ENCODE data around the gene ICE1.
"Not testable (repeated sequence)": the region's sequence is repeated elsewhere in the genome, so short reads cannot be mapped to it uniquely, and the experiment has no call there.

ICE1 gene

GRCh38 chr5:5401095-5401494 lies 21.4 kb upstream of the ICE1 start:
- TF ChIP-seq CTCF (IDR thresholded peaks at IDR 0.05; ENCODE audit: extremely low read depth, insufficient read depth, missing control alignments) = no peak
- in situ Hi-C loops (cut with MboI; ENCODE audit: low pct_unique_long_range_greater_than_20kb, low sequenced_read_pairs, unreplicated experiment) = loop anchor here (25.0 kb wide), 1 partner anchor 264 kb away; the partner anchor contains the start of gene ADAMTS16

GRCh38 chr5:5403741-5404140 lies 18.7 kb upstream of the ICE1 start:
- no peak for DNase-seq (ENCODE audit: low spot score)
- in situ Hi-C loops (cut with MboI; ENCODE audit: low pct_unique_long_range_greater_than_20kb, low sequenced_read_pairs, unreplicated experiment) = loop anchor here (25.0 kb wide), 1 partner anchor 266 kb away; the partner anchor contains the start of gene ADAMTS16
- no peak for TF ChIP-seq CTCF (IDR thresholded peaks at IDR 0.05; ENCODE audit: extremely low read depth, insufficient read depth, missing control alignments)

More at GRCh38 chr5:5401095-5401494, 21.4 kb upstream of the ICE1 start:
- DNase-seq (ENCODE audit: low spot score) = no peak

- TF ChIP-seq CTCF (IDR thresholded peaks at IDR 0.05; ENCODE audit: extremely low read depth, insufficient read depth, missing control alignments) = no peak
- in situ Hi-C loops (cut with MboI; ENCODE audit: low pct_unique_long_range_greater_than_20kb, low sequenced_read_pairs, unreplicated experiment) = loop anchor here (25.0 kb wide), 1 partner anchor 267 kb away; the partner anchor contains the start of gene ADAMTS16
- DNase-seq (ENCODE audit: low spot score) = no peak
Observed at GRCh38 chr5:5404381-5404780, 18.1 kb upstream of the ICE1 start.

- in situ Hi-C loops (cut with MboI; ENCODE audit: low pct_unique_long_range_greater_than_20kb, low sequenced_read_pairs, unreplicated experiment) = loop anchor here (25.0 kb wide), 1 partner anchor 268 kb away; the partner anchor contains the start of gene ADAMTS16
- no peak for DNase-seq (ENCODE audit: low spot score)
- no peak for TF ChIP-seq CTCF (IDR thresholded peaks at IDR 0.05; ENCODE audit: extremely low read depth, insufficient read depth, missing control alignments)
Observed at GRCh38 chr5:5405441-5405840, 17.0 kb upstream of the ICE1 start.

GRCh38 chr5:5407924-5408323 lies 14.6 kb upstream of the ICE1 start:
- in situ Hi-C loops (cut with MboI; ENCODE audit: low pct_unique_long_range_greater_than_20kb, low sequenced_read_pairs, unreplicated experiment) = loop anchor here (25.0 kb wide), 1 partner anchor 271 kb away; the partner anchor contains the start of gene ADAMTS16
- no peak for DNase-seq (ENCODE audit: low spot score)
- TF ChIP-seq CTCF (IDR thresholded peaks at IDR 0.05; ENCODE audit: extremely low read depth, insufficient read depth, missing control alignments) = no peak

GRCh38 chr5:5409151-5409810 lies 13.2 kb upstream of the ICE1 start:
- in situ Hi-C loops (cut with MboI; ENCODE audit: low pct_unique_long_range_greater_than_20kb, low sequenced_read_pairs, unreplicated experiment) = loop anchor here (25.0 kb wide), 1 partner anchor 272 kb away; the partner anchor contains the start of gene ADAMTS16
- no peak for TF ChIP-seq CTCF (IDR thresholded peaks at IDR 0.05; ENCODE audit: extremely low read depth, insufficient read depth, missing control alignments)
- no peak for DNase-seq (ENCODE audit: low spot score)

- in situ Hi-C loops (cut with MboI; ENCODE audit: low pct_unique_long_range_greater_than_20kb, low sequenced_read_pairs, unreplicated experiment) = loop anchor here (25.0 kb wide), 1 partner anchor 277 kb away; the partner anchor contains the start of gene ADAMTS16
- not testable (repeated sequence) for DNase-seq (ENCODE audit: low spot score)
Observed at GRCh38 chr5:5413856-5414255, 8.6 kb upstream of the ICE1 start.
